Left cardiac atrium (tissue), 4 donors: Measurements from ENCODE around the gene PVALB. TPM values are rescaled to one million over a fixed set of nuclear protein-coding genes. Genes with fewer than 3 reads are reported as not detected.

ENCODE experiments used
- ATAC-seq, 2 donors: fragments of 200-7000 bp; cut with Tn5 transposase; one replicate each; pipeline ENCODE4 v1.9.1; 2020; ENCODE audit warnings: mild to moderate bottlenecking in 2 of 2, moderate library complexity in 2 of 2
- DNase-seq: peaks from one replicate; pipeline ENCODE4 v3.0.0-alpha.2; 2020
- intact Hi-C, 2 donors: fragments of 100-400 bp; cut with DNase I; formaldehyde crosslinking; loops; one replicate each; pipeline versions ENCODE4 v1.14.1 to v1.15.1; 2022 to 2023
- total RNA-seq, 2 donors: library from RNA; stranded (reverse); fragmentation: NEBNext Ultra II Directional; extraction: Animal tissue kit (Norgen Biotek cat#: 25700); gene quantifications; one replicate each; pipeline ENCODE4 v1.2.1, GENCODE V29; 2021
- donor health status: DM: no; HTN: yes; CAD: no.
- donor health status: DM: no; HTN: yes; CAD: no; lungs with severe emphysema.
- donor health status: DM: yes; HTN: yes; CAD: no.
- donor health status: Dilated cardiomyopathy.

PVALB gene
- total RNA-seq, 2 donors from 2014 or later = not detected

GRCh38 chr22:36852056-36852973 lies 35.5 kb upstream of the PVALB start:
- DNase-seq (no peak), ATAC-seq (no peak)
- intact Hi-C loops = loop anchor here in 1 of 2 donors (5.0 kb wide), 1 partner anchor 65 kb away; no protein-coding TSS in a partner anchor

GRCh38 chr22:36850682-36851081 lies 33.8 kb upstream of the PVALB start:
- intact Hi-C loops = loop anchor here in 1 of 2 donors (5.0 kb wide), 1 partner anchor 63 kb away; no protein-coding TSS in a partner anchor
- ATAC-seq = no peak
- no peak for DNase-seq

- DNase-seq (no peak), ATAC-seq (no peak)
- intact Hi-C loops = loop anchor here in 1 of 2 donors (5.0 kb wide), 1 partner anchor 63 kb away; no protein-coding TSS in a partner anchor
Measured at GRCh38 chr22:36850056-36850455, 33.2 kb upstream of the PVALB start.

- intact Hi-C loops = no loop called here
- DNase-seq (no peak), ATAC-seq (no peak)
Measured at GRCh38 chr22:36846949-36847348, 30.1 kb upstream of the PVALB start.

GRCh38 chr22:36846271-36846670 lies 29.4 kb upstream of the PVALB start:
- intact Hi-C loops = no loop called here
- ATAC-seq (no peak), DNase-seq (no peak)

GRCh38 chr22:36840106-36840505 lies 23.3 kb upstream of the PVALB start:
- intact Hi-C loops = no loop called here
- DNase-seq (no peak), ATAC-seq (no peak)

GRCh38 chr22:36839356-36840073 lies 22.7 kb upstream of the PVALB start:
- no peak for ATAC-seq
- no peak for DNase-seq
- intact Hi-C loops = no loop called here

- ATAC-seq = no peak
- no peak for DNase-seq
- intact Hi-C loops = no loop called here
Measured at GRCh38 chr22:36838119-36839030, 21.5 kb upstream of the PVALB start.

GRCh38 chr22:36835903-36836302 lies 19.1 kb upstream of the PVALB start:
- DNase-seq (no peak), ATAC-seq (no peak)
- intact Hi-C loops = no loop called here

GRCh38 chr22:36833073-36833472 lies 16.2 kb upstream of the PVALB start:
- ATAC-seq (no peak), DNase-seq (no peak)
- intact Hi-C loops = no loop called here

GRCh38 chr22:36831717-36832116 lies 14.9 kb upstream of the PVALB start:
- DNase-seq (no peak), ATAC-seq (no peak)
- intact Hi-C loops = no loop called here

- DNase-seq = no peak
- intact Hi-C loops = no loop called here
- ATAC-seq = no peak
Measured at GRCh38 chr22:36831206-36831605, 14.4 kb upstream of the PVALB start.

- no peak for DNase-seq
- intact Hi-C loops = no loop called here
Measured at GRCh38 chr22:36830601-36831000, 13.8 kb upstream of the PVALB start.

GRCh38 chr22:36829370-36830002 lies 12.7 kb upstream of the PVALB start:
- ATAC-seq (no peak), DNase-seq (no peak)
- intact Hi-C loops = no loop called here

More at GRCh38 chr22:36830601-36831000, 13.8 kb upstream of the PVALB start:
- no peak for ATAC-seq

GRCh38 chr22:36828815-36829214 lies 12.0 kb upstream of the PVALB start:
- no peak for DNase-seq
- ATAC-seq = no peak
- intact Hi-C loops = no loop called here

GRCh38 chr22:36826262-36826661 lies 9.4 kb upstream of the PVALB start:
- DNase-seq = no peak
- ATAC-seq = no peak
- intact Hi-C loops = no loop called here

- ATAC-seq (no peak), DNase-seq (no peak)
- intact Hi-C loops = no loop called here
Measured at GRCh38 chr22:36824655-36825054, 7.8 kb upstream of the PVALB start.

- intact Hi-C loops = no loop called here
- DNase-seq = no peak
- peak in 1 of 2 donors; percentile 25 for ATAC-seq
Measured at GRCh38 chr22:36823186-36823839, 6.5 kb upstream of the PVALB start.
